Stimulated activated CD4-positive, alpha-beta T cell treated with anti-CD3 and anti-CD28 coated beads, TNF-alpha, amount 100 ng/mL, for 48 hours (primary cell): Measurements from ENCODE around the gene CNOT1.
"Not testable (repeated sequence)": the region's sequence is repeated elsewhere in the genome, so short reads cannot be mapped to it uniquely, and the experiment has no call there.

Experiments used
- DNase-seq, 3 donors: peaks; one replicate each; pipeline ENCODE4 v3.0.0-alpha.2; 2020; ENCODE audit warnings: low read depth in 3 of 3

Gene CNOT1

GRCh38 chr16:58638148-58639036, 8.8 kb upstream of the CNOT1 start:
- DNase-seq: no peak

- not testable (repeated sequence) for DNase-seq
These were observed 7.4 kb upstream of the CNOT1 start for GRCh38 chr16:58637021-58637420.

- no peak for DNase-seq
These were observed 6.8 kb upstream of the CNOT1 start for GRCh38 chr16:58636466-58636865.

- DNase-seq: no peak
These were observed 5.9 kb upstream of the CNOT1 start for GRCh38 chr16:58635502-58635901.

GRCh38 chr16:58634265-58634802, 4.7 kb upstream of the CNOT1 start:
- no peak for DNase-seq

- peak; percentile 10 to 22 (median 22) for DNase-seq
These were observed 537 bp downstream of the CNOT1 start for GRCh38 chr16:58628845-58629732.

- DNase-seq: no peak
These were observed 5.4 kb downstream of the CNOT1 start for GRCh38 chr16:58624209-58624608.

DNA sequence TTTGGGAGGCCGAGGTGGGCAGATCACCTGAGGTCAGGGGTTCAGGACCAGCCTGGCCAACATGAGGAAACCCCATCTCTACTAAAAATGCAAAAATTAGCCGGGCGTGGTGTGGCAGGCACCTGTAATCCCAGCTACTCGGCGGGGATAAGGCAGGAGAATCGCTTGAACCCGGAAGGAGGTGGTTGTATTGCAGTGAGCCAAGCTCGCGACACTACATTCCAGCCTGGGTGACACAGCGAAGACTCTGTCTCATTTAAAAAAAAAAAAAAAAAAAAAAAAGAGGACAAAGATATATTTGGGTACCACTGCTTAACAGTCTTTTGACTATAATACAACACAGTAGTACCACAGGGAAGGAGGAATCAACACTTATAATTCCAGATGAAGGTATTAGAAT, 9.2 kb downstream of the CNOT1 start:
- no peak for DNase-seq

DNA sequence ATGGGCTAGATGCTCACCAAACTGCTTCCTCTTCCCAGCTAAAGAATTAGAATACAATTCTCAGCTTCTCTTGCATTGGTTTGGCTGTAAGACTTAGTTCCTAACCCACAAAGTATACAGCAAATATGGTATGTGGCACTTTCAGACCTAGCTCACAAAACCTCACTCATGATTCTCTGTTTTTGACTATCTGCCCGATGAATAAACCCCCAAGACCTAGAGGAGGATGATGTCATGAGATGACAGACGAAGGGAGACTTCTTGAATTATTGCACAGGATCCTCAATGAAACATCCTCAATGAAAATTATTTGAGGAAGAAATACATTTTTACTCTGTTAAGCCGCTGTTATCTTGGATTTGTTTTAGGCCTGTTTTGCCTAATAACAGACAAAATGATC, 14.3 kb downstream of the CNOT1 start:
- no peak for DNase-seq

DNA sequence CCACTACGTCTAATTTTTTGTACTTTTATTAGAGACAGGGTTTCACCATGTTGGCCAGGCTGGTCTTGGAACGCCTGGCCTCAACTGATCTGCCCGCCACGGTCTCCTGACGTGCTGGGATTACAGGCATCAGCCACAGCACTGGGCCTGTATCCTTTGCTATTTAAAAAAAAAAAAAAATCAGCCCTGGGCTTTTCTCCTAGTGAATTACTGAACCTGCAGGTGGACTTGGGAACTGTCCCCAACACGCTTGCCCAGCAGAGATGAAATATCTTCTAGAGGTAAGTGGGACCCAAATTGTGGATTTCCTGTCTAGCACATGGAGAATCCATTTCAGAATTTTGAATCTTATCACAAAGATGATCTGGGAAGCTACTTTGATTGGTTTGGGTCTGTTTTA, 14.8 kb downstream of the CNOT1 start:
- DNase-seq: no peak

GRCh38 chr16:58614212-58614611, 15.4 kb downstream of the CNOT1 start:
- DNase-seq: no peak

DNA sequence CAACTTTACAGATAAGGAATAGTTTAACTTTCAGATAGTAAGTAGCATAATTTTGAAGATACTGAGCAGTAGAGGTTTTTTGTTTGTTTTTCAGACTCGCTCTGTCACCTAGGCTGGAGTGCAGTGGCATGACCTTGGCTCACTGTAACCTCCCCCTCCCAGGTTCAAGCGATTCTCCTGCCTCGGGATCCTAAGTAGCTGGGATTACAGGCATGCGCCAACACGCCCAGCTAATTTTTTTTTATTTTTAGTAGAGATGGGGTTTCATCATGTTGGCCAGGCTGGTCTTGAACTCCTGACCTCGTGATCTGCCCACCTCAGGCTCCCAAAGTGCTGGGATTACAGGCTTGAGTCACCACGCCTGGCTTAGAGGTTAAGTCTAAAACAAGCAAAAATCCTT, 16.7 kb downstream of the CNOT1 start:
- not testable (repeated sequence) for DNase-seq

DNA sequence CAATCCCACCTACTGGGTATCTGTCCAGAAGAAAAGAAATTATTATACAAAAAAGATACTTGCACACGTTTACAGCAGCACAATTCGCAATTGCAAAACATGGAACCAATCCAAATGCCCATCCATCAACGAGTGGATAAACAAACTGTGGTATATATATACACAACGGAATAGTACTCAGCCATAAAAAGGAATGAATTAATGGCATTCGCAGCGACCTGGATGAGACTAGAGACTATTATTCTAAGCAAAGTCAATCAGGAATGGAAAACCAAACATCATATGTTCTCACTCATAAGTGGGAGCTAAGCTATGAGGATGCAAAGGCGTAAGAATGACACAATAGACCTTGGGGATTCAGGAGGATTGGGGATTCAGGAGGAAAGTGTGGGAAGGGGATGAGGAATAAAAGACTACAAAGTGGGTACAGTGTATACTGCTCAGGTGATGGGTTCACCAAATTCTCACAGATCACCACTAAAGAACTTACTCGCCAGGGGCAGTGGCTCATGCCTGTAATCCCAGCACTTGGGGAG, 21.0 kb downstream of the CNOT1 start:
- no peak for DNase-seq

DNA sequence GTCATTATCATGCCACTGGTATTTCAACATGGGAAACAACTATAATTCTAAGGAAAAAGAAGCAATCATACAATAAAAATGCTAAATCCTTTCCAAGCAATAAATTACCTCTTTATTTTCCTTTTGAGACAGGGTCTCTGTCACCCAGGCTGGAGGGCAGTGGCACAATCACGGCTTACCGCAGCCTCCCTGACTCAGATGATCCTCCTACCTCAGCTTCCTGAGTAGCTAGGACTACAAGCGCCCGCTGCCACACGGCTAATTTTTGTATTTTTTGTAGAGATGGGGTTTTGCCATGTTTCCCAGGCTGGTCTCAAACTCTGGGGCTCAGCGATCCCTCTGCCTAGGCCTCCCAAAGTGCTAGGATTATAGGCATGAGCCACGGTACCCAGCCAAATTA, 24.1 kb downstream of the CNOT1 start:
- no peak for DNase-seq

DNA sequence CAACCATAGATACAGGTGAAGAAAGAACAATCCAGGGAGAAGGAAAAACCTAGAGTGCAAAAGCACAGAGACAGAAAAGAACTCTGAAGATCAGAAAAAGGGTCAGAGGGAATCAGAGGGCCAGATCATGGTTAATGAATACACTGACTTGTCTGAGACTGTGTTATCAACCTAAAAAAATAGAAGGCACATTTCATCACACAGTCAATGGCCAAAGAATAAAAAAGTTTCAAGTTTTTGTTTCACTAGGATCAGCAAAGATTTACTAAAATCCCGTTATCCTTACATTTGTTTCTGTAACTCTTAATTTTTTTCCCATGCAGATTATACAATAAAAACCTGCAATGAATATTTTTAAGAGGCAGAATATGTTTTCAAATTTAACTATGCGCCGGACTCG, 38.5 kb downstream of the CNOT1 start:
- no peak for DNase-seq

DNA sequence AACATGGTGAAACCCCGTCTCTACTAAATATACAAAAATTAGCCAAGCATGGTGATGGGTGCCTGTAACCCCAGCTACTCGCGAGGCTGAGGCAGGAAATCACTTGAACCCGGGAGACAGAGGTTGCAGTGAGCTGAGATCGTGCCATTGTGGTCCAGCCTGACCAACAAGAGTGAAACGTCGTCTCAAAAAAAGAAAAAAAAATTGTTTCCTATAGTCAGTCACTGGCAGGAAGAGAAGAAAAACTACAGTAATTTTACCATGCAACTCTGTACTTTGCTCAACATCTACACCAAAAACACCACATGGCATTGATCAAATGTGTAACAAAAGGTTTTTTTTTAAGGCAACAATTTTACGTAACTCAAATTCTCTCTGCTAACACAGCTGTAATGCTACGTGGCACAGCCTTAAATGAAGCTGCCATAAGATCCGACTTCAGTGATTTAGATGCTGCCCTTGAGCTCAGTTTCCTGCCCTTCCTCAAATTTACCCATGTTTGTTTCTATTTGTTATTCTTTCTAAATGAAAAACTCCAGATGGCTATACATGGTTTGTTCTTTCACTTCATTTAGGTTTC, 40.2 kb downstream of the CNOT1 start:
- no peak for DNase-seq

DNA sequence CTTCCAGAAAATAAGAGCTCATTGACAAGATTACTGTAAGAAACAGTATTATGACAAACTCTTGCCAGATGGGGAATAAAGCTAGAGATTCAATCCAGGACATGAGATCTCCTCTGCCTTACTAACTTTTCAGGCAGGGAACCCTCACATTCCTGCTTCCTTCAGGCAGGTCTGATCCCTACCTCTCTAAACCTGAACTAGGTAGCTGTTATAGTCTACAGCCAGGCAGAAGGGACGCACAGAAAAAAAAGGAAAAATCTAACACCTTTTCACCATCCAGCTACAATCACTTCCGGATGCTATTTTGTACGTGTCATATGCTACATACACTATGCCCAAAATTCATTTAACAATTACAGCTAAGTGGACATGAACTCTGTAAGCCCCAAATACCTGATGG, 41.2 kb downstream of the CNOT1 start:
- DNase-seq: no peak

DNA sequence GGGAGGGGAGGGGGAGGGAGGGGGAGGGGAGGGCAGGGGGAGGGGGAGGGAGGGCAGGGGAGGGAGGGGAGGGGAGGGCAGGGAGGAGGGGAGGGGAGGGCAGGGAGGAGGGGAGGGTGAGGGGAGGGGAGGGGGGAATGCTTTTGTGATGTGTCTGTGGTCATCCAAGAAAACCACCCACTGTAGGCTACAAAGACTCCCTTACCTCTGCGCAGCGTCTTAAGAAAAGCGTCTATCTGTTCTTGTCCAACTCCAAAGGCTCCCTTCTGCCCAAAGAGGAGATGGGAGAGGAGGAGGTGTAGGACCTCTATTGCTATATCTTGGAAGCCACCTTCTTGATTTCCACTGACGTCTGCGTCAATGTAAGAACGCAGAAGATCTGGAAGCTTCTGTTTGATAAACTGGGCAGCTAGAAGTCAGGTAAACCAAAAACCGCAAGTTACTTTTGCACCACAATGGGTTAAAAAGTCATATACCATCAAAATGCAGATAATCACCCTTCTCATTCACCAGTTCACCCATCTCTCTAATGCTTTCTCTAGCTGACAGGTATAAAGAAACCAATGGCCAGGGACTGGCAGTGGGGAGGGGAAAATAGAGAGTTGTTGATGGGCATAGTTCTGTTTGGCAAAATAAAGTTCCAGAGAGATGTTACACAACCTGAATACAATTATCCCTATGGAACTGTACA, 43.1 kb downstream of the CNOT1 start:
- no peak for DNase-seq

- DNase-seq: no peak
These were observed 44.7 kb downstream of the CNOT1 start for GRCh38 chr16:58584831-58585505.

- DNase-seq: no peak
These were observed 46.5 kb downstream of the CNOT1 start for GRCh38 chr16:58582971-58583765.
